Eye (tissue), 1 donor: ENCODE data around the gene HRK.

Experiments used
- DNase-seq: peaks from one replicate; pipeline ENCODE4 v3.0.0-alpha.2; 2015

Gene HRK

GRCh38 chr12:116864371-116865160, 16.7 kb downstream of the HRK start:
- no peak for DNase-seq

GRCh38 chr12:116863275-116863767, 17.9 kb downstream of the HRK start:
- no peak for DNase-seq

- no peak for DNase-seq
These were observed 19.1 kb downstream of the HRK start for GRCh38 chr12:116862167-116862566.

- peak; percentile 66 for DNase-seq
These were observed 19.9 kb downstream of the HRK start for GRCh38 chr12:116861320-116861719.

- no peak for DNase-seq
These were observed 21.0 kb downstream of the HRK start for GRCh38 chr12:116860263-116860662.

- no peak for DNase-seq
These were observed 22.2 kb downstream of the HRK start for GRCh38 chr12:116859079-116859478.

- no peak for DNase-seq
These were observed 24.5 kb downstream of the HRK start for GRCh38 chr12:116856729-116857128.

GRCh38 chr12:116855744-116856470, 25.3 kb downstream of the HRK start:
- no peak for DNase-seq

- no peak for DNase-seq
These were observed 27.7 kb downstream of the HRK start for GRCh38 chr12:116853507-116853906.

- DNase-seq = peak; percentile 41
These were observed 28.9 kb downstream of the HRK start for GRCh38 chr12:116852303-116852702.

GRCh38 chr12:116849216-116849615, 32.0 kb downstream of the HRK start:
- DNase-seq = no peak

- DNase-seq = no peak
These were observed 38.2 kb downstream of the HRK start for GRCh38 chr12:116843085-116843484.

- DNase-seq = no peak
These were observed 41.9 kb downstream of the HRK start for GRCh38 chr12:116839287-116839830.

- DNase-seq = no peak
These were observed 42.9 kb downstream of the HRK start for GRCh38 chr12:116838365-116838764.

GRCh38 chr12:116837097-116837496, 44.1 kb downstream of the HRK start:
- DNase-seq = peak; percentile 33

- no peak for DNase-seq
These were observed 45.8 kb downstream of the HRK start for GRCh38 chr12:116835484-116835883.

- no peak for DNase-seq
These were observed 47.8 kb downstream of the HRK start for GRCh38 chr12:116833474-116833873.

GRCh38 chr12:116832353-116832752, 48.9 kb downstream of the HRK start:
- DNase-seq = no peak

GRCh38 chr12:116827432-116827831, 53.8 kb downstream of the HRK start:
- DNase-seq = no peak

- no peak for DNase-seq
These were observed 60.0 kb downstream of the HRK start for GRCh38 chr12:116821291-116821690.

GRCh38 chr12:116820064-116820656, 61.1 kb downstream of the HRK start:
- peak; percentile 9 for DNase-seq

GRCh38 chr12:116818948-116819832, 62.1 kb downstream of the HRK start:
- DNase-seq = peak; percentile 96
